Mononuclear cell (primary cell): ENCODE results near the gene SPAAR. TPM values are rescaled to one million over a fixed set of nuclear protein-coding genes. Genes with fewer than 3 reads are reported as not detected.
"Not testable (repeated sequence)": the region's sequence is repeated elsewhere in the genome, so short reads cannot be mapped to it uniquely, and the experiment has no call there.

Experiments used
- H3K27me3 ChIP-seq: 2 replicates; pipeline ENCODE4 v1.6.0; 2011; ENCODE audit warnings: low read length, control low read depth; ENCODE audit not compliant: insufficient read depth
- H3K4me1 ChIP-seq: 2 replicates; pipeline ENCODE4 v1.5.1; 2011; ENCODE audit warnings: mild to moderate bottlenecking, low read length, control low read depth; ENCODE audit not compliant: insufficient read depth
- H3K4me3 ChIP-seq: 2 replicates; pipeline ENCODE4 v1.5.1; 2011; ENCODE audit warnings: mild to moderate bottlenecking, low read length, moderate library complexity
- H3K9me3 ChIP-seq: 2 replicates; pipeline ENCODE4 v1.5.1; 2011; ENCODE audit warnings: low read depth, mild to moderate bottlenecking, control low read depth, low read length
- total RNA-seq: library from RNA; depleted of rRNA; stranded (reverse); fragments of >200 nt; gene quantifications from one replicate; pipeline ENCODE4 v1.2.3, GENCODE V29; 2012

The SPAAR gene, protein sequence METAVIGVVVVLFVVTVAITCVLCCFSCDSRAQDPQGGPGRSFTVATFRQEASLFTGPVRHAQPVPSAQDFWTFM
- not detected for total RNA-seq

DNA sequence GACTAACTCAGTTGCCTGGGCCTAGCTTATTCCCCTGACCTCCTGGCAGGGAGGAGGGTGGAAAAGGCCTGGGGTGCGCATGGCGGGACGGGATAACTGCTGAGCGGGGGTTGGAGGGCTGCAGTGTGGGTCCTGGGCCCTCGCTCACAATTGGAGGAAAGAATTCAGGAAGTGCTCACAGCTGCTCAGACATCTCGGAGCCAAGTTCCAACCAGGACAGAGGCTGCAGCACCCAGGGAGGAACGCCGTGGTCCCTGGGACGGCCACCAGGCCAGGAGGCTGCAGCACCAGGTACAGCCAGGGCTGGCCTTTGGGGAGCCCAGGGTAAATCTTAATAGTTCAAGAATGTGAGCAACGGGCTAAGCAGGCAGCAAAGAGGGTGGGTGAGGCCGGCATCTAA, at the start of gene SPAAR:
SPAAR (plus strand) TSS at position 217 of the 400 bp plus-strand sequence. CDS start 974 bp downstream, outside the sequence.
- no peaks in the 10 kb centered on the region for H3K9me3 ChIP-seq
- no peak within 1 kb of the TSS for H3K4me3 ChIP-seq
- no peaks in the 10 kb centered on the region for H3K27me3 ChIP-seq
- peaks cover 46% of the 10 kb centered on the region for H3K4me1 ChIP-seq

DNA sequence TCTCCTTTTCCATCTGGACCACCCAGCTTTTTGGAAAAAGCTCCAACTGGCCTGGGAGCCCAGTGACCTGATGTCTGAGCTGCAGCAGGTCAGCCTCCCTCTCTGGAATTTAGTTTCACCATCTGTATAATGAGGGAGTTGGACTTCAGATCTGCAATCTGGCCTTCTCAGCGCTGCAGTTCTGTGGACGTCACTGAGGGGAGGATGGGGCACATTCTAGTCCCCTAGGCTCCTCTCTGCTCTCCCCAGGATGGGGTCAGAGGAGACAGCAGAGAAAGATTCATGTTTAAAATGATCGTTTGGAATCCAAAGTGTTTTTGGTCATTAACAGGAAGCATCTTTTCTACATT, 49.3 kb upstream of the SPAAR start:
- Histone ChIP-seq H3K27me3 (peaks cover 6% of the 10 kb centered on the region), H3K4me3 (no peak overlapping the region), H3K9me3 (no peaks in the 10 kb centered on the region), H3K4me1 (no peaks in the 10 kb centered on the region)

DNA sequence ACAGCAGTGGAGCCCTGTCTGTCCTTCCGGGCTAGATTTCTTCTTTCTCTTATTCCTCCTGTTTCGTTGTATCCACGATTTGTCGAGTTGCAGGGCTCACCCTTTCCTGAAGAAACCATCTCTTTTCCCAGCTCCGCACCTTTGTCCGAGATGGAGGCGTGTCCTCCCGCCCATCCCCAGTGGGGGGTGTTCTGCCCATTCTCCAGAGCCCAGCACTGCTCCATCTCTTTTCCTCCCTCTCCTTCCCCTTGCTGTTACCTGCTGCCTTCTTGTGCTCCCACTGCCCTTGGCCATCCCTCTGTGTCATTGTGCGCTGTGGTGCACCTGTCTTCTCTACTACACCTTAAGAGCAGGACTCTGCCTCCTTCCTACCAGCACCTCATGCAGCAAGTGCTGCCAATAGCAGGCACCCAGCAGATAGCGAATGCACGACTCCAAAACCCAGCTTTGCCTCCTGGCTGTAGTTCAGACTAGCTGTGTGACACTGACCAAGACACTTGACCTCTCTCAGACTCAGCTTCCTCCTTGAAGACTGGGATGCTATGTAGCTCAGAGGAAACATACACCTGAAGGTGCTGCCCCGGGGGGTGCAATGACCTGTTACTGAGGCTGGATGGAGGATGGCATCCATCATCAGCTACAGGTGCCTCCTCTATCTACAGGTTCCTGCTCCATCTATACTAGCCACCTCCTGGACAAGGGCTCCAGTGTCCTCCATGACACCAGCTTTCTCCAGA, 48.0 kb upstream of the SPAAR start:
- Histone ChIP-seq H3K4me1 (no peaks in the 10 kb centered on the region), H3K27me3 (no peaks in the 10 kb centered on the region), H3K9me3 (no peaks in the 10 kb centered on the region)

DNA sequence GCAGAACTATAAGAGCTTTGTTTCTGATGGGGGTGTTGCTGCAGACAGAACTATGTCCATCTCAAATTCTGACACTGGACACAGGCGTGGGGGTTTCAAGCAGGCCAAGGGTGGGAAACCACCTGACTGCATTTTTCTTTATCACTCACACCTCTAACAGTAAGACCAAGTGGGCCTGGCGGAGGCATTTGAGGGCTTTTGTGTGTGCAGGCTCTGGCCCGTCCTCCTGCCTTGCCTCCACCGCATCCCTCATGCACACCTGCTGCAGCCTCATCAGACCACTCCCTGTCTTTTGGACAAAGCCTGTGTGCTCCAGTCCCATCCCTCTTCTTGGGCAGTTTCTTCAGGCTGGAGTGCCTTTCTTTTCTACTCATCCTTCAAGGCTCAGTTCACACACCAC, 47.0 kb upstream of the SPAAR start:
- H3K9me3 ChIP-seq, result no peaks in the 10 kb centered on the region
- no peaks in the 10 kb centered on the region for H3K4me1 ChIP-seq
- H3K4me3 ChIP-seq, result no peak overlapping the region

More for the DNA sequence above, 48.0 kb upstream of the SPAAR start:
- H3K4me3 ChIP-seq, result no peak overlapping the region

DNA sequence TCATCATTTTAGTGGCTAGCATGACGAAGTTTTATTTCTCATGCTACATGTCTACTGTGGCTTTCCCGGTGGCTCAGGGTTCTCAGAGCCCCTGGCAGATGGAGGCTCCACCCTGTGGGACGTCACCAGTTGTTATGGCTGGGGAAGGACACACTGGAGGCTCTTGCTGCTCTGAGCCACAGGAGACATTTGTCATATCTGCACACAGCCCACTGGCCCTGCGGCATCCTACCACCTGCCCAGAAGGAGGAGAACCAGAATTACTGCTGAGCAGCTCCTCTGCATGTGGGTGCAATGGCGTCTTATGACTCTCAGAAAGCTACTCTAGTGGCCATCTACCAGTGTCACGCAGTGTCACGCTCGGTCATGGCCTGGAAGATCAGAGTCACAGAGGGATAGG, 45.7 kb upstream of the SPAAR start:
- Histone ChIP-seq H3K4me1 (no peaks in the 10 kb centered on the region), H3K4me3 (no peak overlapping the region), H3K27me3 (no peaks in the 10 kb centered on the region), H3K9me3 (no peaks in the 10 kb centered on the region)

More for the DNA sequence above, 47.0 kb upstream of the SPAAR start:
- no peaks in the 10 kb centered on the region for H3K27me3 ChIP-seq

DNA sequence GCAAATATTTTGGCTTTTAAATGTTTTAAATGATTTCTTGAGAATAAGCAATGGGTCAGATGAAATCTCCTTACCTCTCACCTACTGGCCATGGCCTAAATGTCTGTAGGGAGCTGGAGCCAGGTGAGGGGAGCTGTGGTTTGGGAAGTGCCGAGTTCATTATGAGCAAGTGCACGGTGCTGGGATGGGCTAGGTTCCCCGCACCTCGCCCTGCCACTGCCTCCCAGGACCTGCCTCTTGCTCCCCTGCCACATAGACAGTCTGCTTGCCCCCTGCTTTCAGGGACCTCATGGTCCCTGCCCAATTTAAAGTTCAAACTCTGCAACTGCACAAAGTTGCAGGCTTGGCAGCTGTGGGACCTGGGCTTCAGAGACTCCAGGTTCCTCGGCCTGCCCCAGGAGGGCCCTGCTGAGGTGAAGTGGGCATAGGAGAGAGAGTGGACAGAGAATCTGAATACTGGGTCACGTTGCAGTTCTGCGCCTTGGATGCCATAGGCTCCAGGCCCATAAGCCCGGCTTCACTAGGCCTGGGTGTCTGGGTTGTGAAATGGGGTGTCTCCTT, 44.5 kb upstream of the SPAAR start:
- no peaks in the 10 kb centered on the region for H3K9me3 ChIP-seq
- no peaks in the 10 kb centered on the region for H3K4me1 ChIP-seq
- no peak overlapping the region for H3K4me3 ChIP-seq
- H3K27me3 ChIP-seq, result no peaks in the 10 kb centered on the region

DNA sequence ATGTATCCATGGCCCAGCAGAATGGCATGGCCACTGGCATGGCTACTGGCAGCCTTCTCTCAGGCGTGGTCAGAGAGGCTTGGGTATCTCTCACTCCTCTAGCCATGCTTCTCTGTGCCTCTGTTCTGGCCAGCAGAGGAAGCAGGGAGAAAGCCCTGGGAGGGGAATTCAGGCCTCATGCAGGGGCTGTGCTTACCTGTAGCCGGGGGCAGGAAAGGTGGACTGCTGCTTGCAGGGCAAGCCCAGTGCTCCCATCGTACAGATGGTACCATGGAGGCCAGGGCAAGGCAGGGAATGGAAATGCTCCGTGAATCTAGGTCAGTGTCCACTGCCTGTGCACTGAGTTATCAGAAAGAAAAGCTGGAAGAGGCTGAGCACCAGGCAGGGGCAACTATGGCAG, 41.8 kb upstream of the SPAAR start:
- Histone ChIP-seq H3K4me3 (no peak overlapping the region), H3K9me3 (no peaks in the 10 kb centered on the region), H3K27me3 (no peaks in the 10 kb centered on the region), H3K4me1 (no peaks in the 10 kb centered on the region)

DNA sequence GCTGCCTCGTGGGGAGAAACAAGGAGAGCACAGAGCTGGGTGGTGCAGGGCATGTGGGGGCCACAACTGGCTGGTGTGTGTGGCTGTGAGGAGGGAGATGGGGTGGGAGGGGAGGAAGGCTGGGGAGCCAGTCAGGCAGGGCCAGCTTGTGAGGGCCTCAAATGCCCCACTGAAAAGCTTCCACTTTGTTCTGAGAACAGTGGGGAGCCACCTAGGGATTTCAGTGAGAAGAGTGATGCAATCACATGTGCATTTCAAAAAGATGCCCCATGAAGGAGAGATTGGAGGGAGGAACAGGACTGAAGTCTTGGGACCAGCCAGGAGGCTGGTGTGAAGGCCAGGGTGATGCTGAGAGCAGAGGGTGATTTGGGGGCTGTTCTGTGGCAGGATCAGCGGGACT, 40.4 kb upstream of the SPAAR start:
- Histone ChIP-seq H3K27me3 (no peaks in the 10 kb centered on the region), H3K4me3 (no peak overlapping the region), H3K4me1 (no peaks in the 10 kb centered on the region), H3K9me3 (no peaks in the 10 kb centered on the region)

DNA sequence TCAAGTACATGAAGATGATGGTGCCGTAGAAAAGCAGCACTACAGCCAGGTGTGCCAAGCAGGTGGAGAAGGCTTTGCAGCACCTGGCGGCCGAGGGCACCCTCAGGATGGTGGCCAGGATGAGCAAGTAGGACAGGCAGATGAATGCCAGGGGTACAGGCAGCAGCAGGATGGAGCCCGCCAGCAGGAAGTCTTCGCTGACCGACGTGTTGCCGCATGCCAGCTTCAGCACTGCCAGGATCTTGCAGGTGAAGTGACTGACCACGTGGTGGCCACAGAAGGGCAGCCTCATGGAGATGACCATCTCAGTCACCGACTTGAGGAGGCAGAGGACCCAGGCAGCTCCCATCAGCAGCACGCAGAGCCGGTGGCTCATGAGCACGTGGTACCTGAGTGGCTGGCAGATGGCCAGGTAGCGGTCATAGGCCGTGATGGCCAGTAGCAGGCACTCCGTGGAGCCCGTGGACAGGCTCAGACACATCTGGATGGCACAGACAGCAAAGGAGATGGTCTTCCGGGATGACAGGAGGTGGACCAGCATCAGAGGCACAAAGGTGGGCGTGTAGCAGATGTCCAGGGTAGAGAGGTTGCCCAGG, 39.6 kb upstream of the SPAAR start:
- Histone ChIP-seq H3K9me3 (no peaks in the 10 kb centered on the region), H3K4me1 (no peaks in the 10 kb centered on the region), H3K4me3 (no peak overlapping the region), H3K27me3 (peaks cover under 1% of the 10 kb centered on the region)

DNA sequence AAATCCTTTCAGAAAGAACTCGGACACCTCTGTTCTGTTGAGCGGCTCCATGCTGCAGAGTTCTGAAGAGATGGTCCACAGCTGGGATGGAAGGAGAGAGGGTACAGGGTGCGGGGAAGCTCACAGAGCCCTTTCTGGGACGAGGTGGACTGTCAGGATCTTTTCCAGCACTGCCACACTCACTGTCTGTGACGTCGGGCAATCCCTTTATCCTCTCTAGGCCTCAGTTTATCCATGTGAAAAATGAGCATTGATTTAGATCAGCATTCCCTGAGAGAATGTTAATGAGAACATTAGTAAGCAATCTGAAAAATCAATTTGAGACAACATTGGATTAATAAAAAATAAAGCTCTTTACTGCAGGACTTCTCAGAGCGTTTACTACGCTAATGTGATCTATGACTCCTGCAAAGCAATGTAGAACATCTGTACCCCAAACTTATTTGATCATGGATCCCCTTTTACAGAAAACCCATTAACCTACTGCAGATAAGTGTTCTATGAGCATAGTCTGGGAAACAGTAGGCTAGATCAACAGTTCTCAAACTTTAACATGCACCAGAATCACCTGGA, 38.9 kb upstream of the SPAAR start, which contains the start of gene OR13J1:
OR13J1 (minus strand) TSS at position 51 of the 573 bp plus-strand sequence; CDS start at position 51, 0 bp downstream.
- Histone ChIP-seq H3K4me3 (no peak within 1 kb of the TSS), H3K27me3 (peaks cover 5% of the 10 kb centered on the region), H3K4me1 (no peaks in the 10 kb centered on the region), H3K9me3 (no peaks in the 10 kb centered on the region)

DNA sequence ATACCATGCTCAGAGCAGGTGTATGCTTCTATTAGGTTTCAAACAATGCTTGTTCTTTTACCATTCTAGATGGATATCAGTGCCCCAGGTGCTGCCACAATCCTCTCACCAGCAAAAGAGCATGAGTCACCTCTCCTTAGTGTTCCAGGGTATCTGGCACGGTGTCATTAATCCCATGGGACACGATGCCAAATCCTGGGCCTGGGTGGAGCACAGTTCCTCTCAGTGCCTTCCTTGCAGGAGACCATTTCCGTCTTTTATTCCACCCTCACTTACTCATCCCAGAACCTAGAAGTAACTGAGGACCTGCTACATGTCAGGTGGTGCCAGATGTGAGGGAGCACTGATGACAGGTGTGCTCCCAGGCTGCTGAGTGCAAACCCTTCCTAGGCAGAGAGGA, 37.7 kb upstream of the SPAAR start:
- Histone ChIP-seq H3K27me3 (peaks cover 16% of the 10 kb centered on the region), H3K4me3 (no peak overlapping the region), H3K9me3 (peaks cover 10% of the 10 kb centered on the region), H3K4me1 (no peaks in the 10 kb centered on the region)

DNA sequence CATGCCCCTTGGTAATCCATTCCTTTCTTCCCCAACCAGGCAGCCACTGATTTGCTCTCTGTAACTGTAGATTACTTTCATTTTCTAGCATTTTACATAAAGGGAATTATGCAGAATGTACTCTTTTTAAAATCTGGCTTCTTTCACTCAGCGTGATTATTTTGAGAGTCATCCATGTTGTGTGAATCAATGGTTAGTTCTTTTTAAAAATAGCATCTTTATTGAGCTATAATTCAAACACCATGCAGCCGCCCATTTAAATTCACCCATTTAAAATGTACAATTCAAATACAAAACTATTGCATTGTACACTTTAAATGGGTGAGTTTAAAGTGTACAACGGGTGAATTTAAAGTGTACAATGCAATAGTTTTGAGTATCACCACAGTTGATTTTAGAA, 36.8 kb upstream of the SPAAR start:
- Histone ChIP-seq H3K4me3 (no peak overlapping the region), H3K27me3 (peaks cover 24% of the 10 kb centered on the region), H3K4me1 (no peaks in the 10 kb centered on the region), H3K9me3 (peaks cover 19% of the 10 kb centered on the region)

DNA sequence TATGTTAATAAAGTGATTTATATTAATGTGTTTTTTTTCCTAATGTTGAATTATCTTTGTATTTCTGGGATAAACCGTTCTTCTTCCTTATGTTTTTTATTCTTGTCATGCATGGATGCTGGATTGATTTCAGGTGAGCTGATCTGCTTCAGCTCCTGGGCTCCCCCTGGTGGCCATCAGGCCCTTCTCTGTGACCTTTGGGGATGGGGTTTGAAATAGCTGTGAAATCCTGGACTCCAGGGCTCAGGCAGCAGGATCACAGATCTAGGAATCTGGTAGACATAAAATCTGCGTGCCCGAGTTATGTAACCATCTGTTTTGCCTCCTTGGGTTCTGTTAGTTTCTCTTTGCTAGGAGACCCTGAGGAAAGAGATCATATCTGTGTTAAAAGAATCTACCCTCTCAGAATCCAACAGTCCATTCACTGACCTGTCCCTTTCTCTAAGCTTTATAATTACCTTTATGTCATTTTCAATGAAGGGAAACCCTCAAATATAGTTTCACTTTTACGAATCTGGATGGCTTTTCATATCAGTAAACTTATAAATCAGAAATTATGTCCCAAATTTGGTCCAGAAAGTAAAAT, 26.9 kb upstream of the SPAAR start:
- Histone ChIP-seq H3K27me3 (peaks cover 14% of the 10 kb centered on the region), H3K4me3 (no peak overlapping the region), H3K4me1 (no peaks in the 10 kb centered on the region), H3K9me3 (peaks cover 7% of the 10 kb centered on the region)

DNA sequence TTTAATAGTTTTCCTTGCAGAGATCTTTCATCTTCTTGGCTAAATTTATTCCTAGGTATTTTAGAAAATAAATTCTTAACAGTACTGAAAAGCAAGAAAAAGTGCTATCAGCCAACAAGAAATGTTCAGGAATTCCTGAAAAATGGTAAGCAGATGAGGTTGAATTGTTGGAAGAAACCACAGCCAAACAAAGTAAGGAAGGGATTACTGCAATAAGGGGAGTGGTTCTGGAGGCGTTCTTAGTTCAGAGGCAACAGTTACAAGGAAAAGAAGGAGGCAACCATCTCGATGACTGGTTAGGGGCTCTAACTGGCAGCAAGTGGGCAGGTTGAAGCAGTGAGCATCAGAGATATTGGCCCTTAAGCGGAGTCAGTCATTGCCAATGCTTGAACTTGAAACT, 26.3 kb upstream of the SPAAR start:
- no peaks in the 10 kb centered on the region for H3K4me1 ChIP-seq
- peaks cover 11% of the 10 kb centered on the region for H3K27me3 ChIP-seq
- peaks cover under 1% of the 10 kb centered on the region for H3K9me3 ChIP-seq
- no peak overlapping the region for H3K4me3 ChIP-seq

DNA sequence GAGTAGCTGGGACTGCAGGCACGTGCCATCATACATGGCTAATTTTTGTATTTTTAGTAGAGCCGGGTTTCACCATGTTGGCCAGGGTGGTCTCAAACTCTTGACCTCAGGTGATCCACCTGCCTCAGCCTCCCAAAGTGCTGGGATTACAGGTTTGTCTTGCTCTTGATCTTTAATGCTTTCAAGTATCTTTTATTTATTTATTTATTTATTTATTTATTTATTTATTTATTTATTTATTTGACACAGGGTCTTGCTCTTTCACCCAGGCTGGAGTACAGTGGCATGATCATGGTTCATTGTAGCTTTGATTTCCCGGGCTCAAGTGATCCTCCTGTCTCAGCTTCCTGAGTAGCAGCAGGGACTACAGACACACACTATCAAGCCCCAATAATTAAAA, 24.4 kb upstream of the SPAAR start:
- H3K27me3 ChIP-seq, result peaks cover 14% of the 10 kb centered on the region
- H3K4me3 ChIP-seq, result not testable (repeated sequence)

More for the DNA sequence above, 24.4 kb upstream of the SPAAR start:
- not testable (repeated sequence) for H3K9me3 ChIP-seq, H3K4me1 ChIP-seq
